H1 (cell line): ENCODE results near the gene HMMR. TPM values are rescaled to one million over a fixed set of nuclear protein-coding genes. Genes with fewer than 3 reads are reported as not detected.

Source experiments
- CTCF ChIA-PET: fragments of 300-600 bp; sonication (Branson Sonifier 250); formaldehyde crosslinking; loops from one replicate; lab custom pipeline; 2021; ENCODE audit not compliant: partially characterized antibody; lab: Charles Lee
- POLR2A ChIA-PET: fragments of 300-600 bp; sonication (Branson Sonifier 250); formaldehyde crosslinking; loops from one replicate; lab custom pipeline; 2021; ENCODE audit warnings: inconsistent platforms; ENCODE audit not compliant: partially characterized antibody; lab: Charles Lee
- DNase-seq, 2 experiments: peaks; one replicate each; pipeline versions ENCODE4 v3.0.0 to v3.0.0-alpha.2; 2010 to 2022; ENCODE audit warnings: low spot score in 2 of 2, low read depth in 1 of 2, mixed read lengths in 1 of 2
- FAIRE-seq: peaks from 2 replicates; lab custom pipeline; 2011; peaks lifted over from hg19 to GRCh38; lab: Jason Lieb, UNC
- H2AFZ ChIP-seq: 2 replicates; pipeline ENCODE4 v1.8.1; 2012; ENCODE audit warnings: low read length, inconsistent platforms
- H2AK5ac ChIP-seq: 2 replicates; pipeline ENCODE4 v1.6.1; 2013; ENCODE audit warnings: low read depth, low read length
- H2BK120ac ChIP-seq: replicated peaks from 2 replicates; pipeline ENCODE3; 2013; ENCODE audit warnings: low read depth, low read length, inconsistent platforms
- H2BK12ac ChIP-seq: 2 replicates; pipeline ENCODE4 v1.6.1; 2013; ENCODE audit warnings: low read depth, low read length
- H2BK15ac ChIP-seq: 2 replicates; pipeline ENCODE4 v1.6.1; 2013; ENCODE audit warnings: low read length
- H2BK20ac ChIP-seq: 2 replicates; pipeline ENCODE4 v1.6.1; 2013; ENCODE audit warnings: low read length
- H2BK5ac ChIP-seq: 2 replicates; pipeline ENCODE4 v1.6.1; 2013; ENCODE audit warnings: low read depth, low read length
- H3K14ac ChIP-seq: 2 replicates; pipeline ENCODE4 v1.6.1; 2013; ENCODE audit warnings: inconsistent platforms; ENCODE audit not compliant: insufficient read length
- H3K18ac ChIP-seq: 2 replicates; pipeline ENCODE4 v1.6.1; 2013; ENCODE audit warnings: low read length; ENCODE audit errors: extremely low read depth
- H3K23ac ChIP-seq: 2 replicates; pipeline ENCODE4 v1.6.1; 2013; ENCODE audit warnings: inconsistent platforms; ENCODE audit not compliant: insufficient read length
- H3K23me2 ChIP-seq: 2 replicates; pipeline ENCODE4 v1.6.1; 2013; ENCODE audit warnings: low read depth, low read length
- H3K27ac ChIP-seq: 2 replicates; pipeline ENCODE4 v1.6.1; 2011; ENCODE audit warnings: low read depth, low read length, inconsistent platforms
- H3K27me3 ChIP-seq, 4 experiments: replicated peaks in 1 of 4; 1 replicate in 1 of 4; 2 replicates in 3 of 4; pipeline versions ENCODE4 v1.6.1 to v1.8.1; 2011 to 2013; ENCODE audit warnings: low read length in 3 of 4, mild to moderate bottlenecking in 3 of 4, inconsistent platforms in 2 of 4, mixed read lengths in 2 of 4, moderate library complexity in 1 of 4; ENCODE audit not compliant: control insufficient read depth in 3 of 4, insufficient read depth in 3 of 4; ENCODE audit errors: extremely low read depth in 1 of 4
- H3K36me3 ChIP-seq, 4 experiments: 2 replicates each; pipeline versions ENCODE4 v1.6.1 to v1.8.1; 2011 to 2013; ENCODE audit warnings: mild to moderate bottlenecking in 4 of 4, low read length in 3 of 4, moderate library complexity in 2 of 4, control low read depth in 1 of 4, inconsistent platforms in 1 of 4; ENCODE audit not compliant: insufficient read depth in 4 of 4, control insufficient read depth in 2 of 4
- H3K4ac ChIP-seq: replicated peaks from 2 replicates; pipeline ENCODE3; 2013; ENCODE audit warnings: low read length, low read depth, mixed read lengths, inconsistent platforms; ENCODE audit not compliant: insufficient read length
- H3K4me1 ChIP-seq, 4 experiments: replicated peaks in 1 of 4; 1 replicate in 1 of 4; 2 replicates in 3 of 4; pipeline versions ENCODE4 v1.6.1 to v1.8.1; 2011 to 2013; ENCODE audit warnings: low read length in 3 of 4, inconsistent platforms in 2 of 4, mixed read lengths in 1 of 4; ENCODE audit not compliant: insufficient read depth in 4 of 4, control insufficient read depth in 3 of 4
- H3K4me2 ChIP-seq, 2 experiments: 2 replicates each; pipeline versions ENCODE4 v1.6.1 to v1.8.1; 2011 to 2013; ENCODE audit warnings: low read depth in 2 of 2, low read length in 2 of 2, control low read depth in 1 of 2, inconsistent platforms in 1 of 2, mild to moderate bottlenecking in 1 of 2; ENCODE audit not compliant: insufficient read depth in 1 of 2
- H3K4me3 ChIP-seq, 4 experiments: fragments of 200-600, 300-600 bp in 1 of 4; sonication (generic), shearing (Covaris generic), sonication (Bioruptor Twin) in 1 of 4; 2 replicates each; pipeline versions ENCODE4 v1.5.1 to v1.8.1; 2011 to 2016; ENCODE audit warnings: low read length in 4 of 4, low read depth in 3 of 4, control low read depth in 2 of 4, inconsistent platforms in 2 of 4, mild to moderate bottlenecking in 2 of 4, mixed read lengths in 1 of 4, moderate library complexity in 1 of 4; ENCODE audit not compliant: insufficient read depth in 2 of 4; ENCODE audit errors: extremely low read depth in 1 of 4
- H3K56ac ChIP-seq: replicated peaks from 2 replicates; pipeline ENCODE3; 2013; ENCODE audit warnings: low read depth, mild to moderate bottlenecking, mixed read lengths, low read length, inconsistent platforms; ENCODE audit not compliant: insufficient read length
- H3K79me1 ChIP-seq: 2 replicates; pipeline ENCODE4 v1.6.1; 2013; ENCODE audit warnings: low read depth, low read length, control low read depth
- H3K79me2 ChIP-seq, 2 experiments: 2 replicates each; pipeline versions ENCODE4 v1.6.1 to v1.8.1; 2012 to 2013; ENCODE audit warnings: low read length in 2 of 2, mild to moderate bottlenecking in 2 of 2, inconsistent platforms in 1 of 2; ENCODE audit not compliant: insufficient read depth in 2 of 2, control insufficient read depth in 1 of 2
- H3K9ac ChIP-seq, 4 experiments: replicated peaks in 1 of 4; 1 replicate in 1 of 4; 2 replicates in 3 of 4; pipeline versions ENCODE4 v1.6.1 to v1.8.1; 2011 to 2013; ENCODE audit warnings: low read depth in 3 of 4, low read length in 3 of 4, control low read depth in 2 of 4, mild to moderate bottlenecking in 2 of 4, moderate library complexity in 2 of 4, inconsistent platforms in 1 of 4; ENCODE audit errors: extremely low read depth in 1 of 4
- H3K9me3 ChIP-seq, 2 experiments: 2 replicates each; pipeline versions ENCODE4 v1.6.1 to v1.8.1; 2012 to 2013; ENCODE audit warnings: mild to moderate bottlenecking in 2 of 2, moderate library complexity in 2 of 2, control low read depth in 1 of 2, inconsistent platforms in 1 of 2, low read depth in 1 of 2, low read length in 1 of 2, mixed read lengths in 1 of 2; ENCODE audit not compliant: insufficient read depth in 2 of 2
- H4K20me1 ChIP-seq, 2 experiments: replicated peaks in 1 of 2; 2 replicates each; pipeline versions ENCODE3 to v1.8.1; 2011 to 2013; ENCODE audit warnings: inconsistent platforms in 2 of 2, low read length in 2 of 2, mild to moderate bottlenecking in 1 of 2; ENCODE audit not compliant: insufficient read depth in 2 of 2, control insufficient read depth in 1 of 2
- H4K5ac ChIP-seq: 2 replicates; pipeline ENCODE4 v1.6.1; 2013; ENCODE audit warnings: low read length, low read depth, mixed read lengths, inconsistent platforms; ENCODE audit not compliant: insufficient read length
- H4K8ac ChIP-seq: 2 replicates; pipeline ENCODE4 v1.8.0; 2013; ENCODE audit warnings: mild to moderate bottlenecking, moderate library complexity, low read length, inconsistent platforms; ENCODE audit not compliant: insufficient read depth; ENCODE audit errors: extremely low read depth
- H4K91ac ChIP-seq: replicated peaks from 2 replicates; pipeline ENCODE3; 2013; ENCODE audit warnings: low read length, mixed read lengths, inconsistent platforms; ENCODE audit not compliant: insufficient read length
- ATF2 ChIP-seq: IDR thresholded peaks from 2 replicates; pipeline ENCODE4 v1.6.1; 2012; ENCODE audit warnings: low read length, inconsistent platforms
- ATF3 ChIP-seq: IDR thresholded peaks from 2 replicates; pipeline ENCODE4 v1.6.1; 2011; ENCODE audit warnings: low read depth, mild to moderate bottlenecking, low read length; ENCODE audit not compliant: insufficient read depth
- CBX8 ChIP-seq: fragments of 300-800, 300-1000 bp; sonication (generic); IDR thresholded peaks from 2 replicates; pipeline ENCODE4 v1.7.1; 2016; ENCODE audit warnings: low read depth, low read length, borderline replicate concordance
- GABPA ChIP-seq: IDR thresholded peaks from 2 replicates; pipeline ENCODE4 v1.6.1; 2011; ENCODE audit warnings: mild to moderate bottlenecking, low read length, moderate library complexity, borderline replicate concordance; ENCODE audit not compliant: insufficient read depth
- JUND ChIP-seq: IDR thresholded peaks from 2 replicates; pipeline ENCODE4 v1.6.1; 2011; ENCODE audit warnings: mild to moderate bottlenecking, improper control_type of control experiment, low read length
- RBBP5 ChIP-seq: IDR thresholded peaks from 2 replicates; pipeline ENCODE4 v1.7.1; 2012; ENCODE audit warnings: low read depth, mild to moderate bottlenecking, inconsistent platforms, low read length, moderate library complexity, borderline replicate concordance
- SAP30 ChIP-seq: fragments of 300-600 bp; sonication (generic); IDR thresholded peaks from 2 replicates; pipeline ENCODE4 v1.7.1; 2012; ENCODE audit warnings: low read length, moderate library complexity, mild to moderate bottlenecking, inconsistent platforms; ENCODE audit not compliant: insufficient read depth, insufficient replicate concordance
- SIRT6 ChIP-seq: IDR thresholded peaks from one replicate; pipeline ENCODE4 v1.7.1; 2012; ENCODE audit warnings: low read length, inconsistent platforms
- SP1 ChIP-seq: IDR thresholded peaks from 2 replicates; pipeline ENCODE4 v1.6.1; 2011; ENCODE audit warnings: low read depth, low read length
- SRF ChIP-seq: IDR thresholded peaks from 2 replicates; pipeline ENCODE4 v1.6.1; 2011; ENCODE audit warnings: mild to moderate bottlenecking, low read depth, low read length, moderate library complexity
- TBP ChIP-seq: IDR thresholded peaks from 2 replicates; pipeline ENCODE4 v1.6.1; 2011; ENCODE audit warnings: low read depth, low read length, improper control_type of control experiment
- WGBS, 2 experiments: shearing (Covaris generic) in 1 of 2; methylation state at CpG; one replicate each; pipeline versions ENCODE4 v1.1.6 to v1.1.7; 2013 to 2015; ENCODE audit warnings: low lambda C conversion rate in 2 of 2, mixed read lengths in 2 of 2, inconsistent platforms in 1 of 2, low coverage in 1 of 2, missing lambda C conversion rate in 1 of 2; ENCODE audit not compliant: insufficient replicate concordance in 2 of 2, insufficient coverage in 1 of 2, insufficient read length in 1 of 2; ENCODE audit errors: extremely low coverage in 1 of 2, missing lambda C conversion rate in 1 of 2; 5-methylcytosine and 5-hydroxymethylcytosine counted together
- polyA plus RNA-seq, 7 experiments: library from polyadenylated mRNA; depleted of rRNA in 3 of 7; stranded (reverse) in 5 of 7; unstranded in 2 of 7; fragments of >200 nt in 5 of 7; fragments of 200-250 nt in 2 of 7; gene quantifications; 1 replicate in 5 of 7; 2 replicates in 1 of 7; 4 replicates in 1 of 7; pipeline versions ENCODE4 v1.2.1 to v1.2.3, GENCODE V29; 2011 to 2013; ENCODE audit warnings: missing spikeins in 2 of 7, mixed read lengths in 2 of 7
- total RNA-seq: library from RNA; stranded (reverse); fragmentation: NEBNext Ultra II Directional; extraction: Animal tissue kit (Norgen Biotek cat#: 25700); gene quantifications from 2 replicates; pipeline ENCODE4 v1.2.1, GENCODE V29; 2021

The HMMR gene
- total and polyA plus RNA-seq, 2 of the 8 experiments (the other 6 are each of a cell fraction or from before 2014, with no cell fraction given), result 17.5 to 77.3 TPM

GRCh38 chr5:163475411-163475810, 15.0 kb downstream of the HMMR start:
- Histone ChIP-seq H3K4me1 (no peaks in the 10 kb centered on the region), H3K9me3 (no peaks in the 10 kb centered on the region), H2AK5ac (no peak overlapping the region), H3K27ac (no peak overlapping the region), H2BK20ac (no peak overlapping the region), H2BK5ac (no peak overlapping the region), H3K79me2 (no peaks in the 10 kb centered on the region), H2BK120ac (no peak overlapping the region), H2BK12ac (no peak overlapping the region), H4K5ac (no peak overlapping the region), H3K56ac (no peak overlapping the region), H3K4me3 (no peak overlapping the region), H3K27me3 (no peaks in the 10 kb centered on the region), H3K14ac (no peak overlapping the region), H2BK15ac (no peak overlapping the region), H3K23me2 (no peaks in the 10 kb centered on the region), H3K4ac (no peak overlapping the region), H3K4me2 (no peak overlapping the region), H2AFZ (no peak overlapping the region), H3K9ac (no peak overlapping the region), H4K91ac (no peak overlapping the region), H3K79me1 (no peaks in the 10 kb centered on the region), H4K8ac (no peak overlapping the region), H3K23ac (no peak overlapping the region), H3K18ac (no peak overlapping the region), H4K20me1 (peaks cover 0 to 1% of the 10 kb centered on the region in 2 experiments), H3K36me3 (peaks cover 2 to 85% (median 56%) of the 10 kb centered on the region in 4 experiments)
- 82% methylated on average over 2 of the region's 2 CpGs; no CpG with 5 or more reads in 1 of the 2 experiments for WGBS, 2 experiments
- no peak for FAIRE-seq
- TF ChIP-seq SP1 (no peak), ATF2 (no peak), JUND (no peak), GABPA (no peak), SIRT6 (no peak), ATF3 (no peak), RBBP5 (no peak), SAP30 (no peak), CBX8 (no peak), SRF (no peak), TBP (no peak)
- ChIA-PET CTCF (interaction anchor here (0.6 to 1.6 kb wide), 5 partner anchors 9 to 1007 kb away, joined by 3 to 4 read pairs (median 3); no protein-coding TSS in a partner anchor), POLR2A (interaction anchor here (3.9 kb wide), 1 partner anchor 15 kb away, joined by 12 read pairs; the partner anchor contains the start of genes HMMR and NUDCD2)
- no peak for DNase-seq
